Measurements from ENCODE around the gene ABO. TPM values are rescaled to one million over a fixed set of nuclear protein-coding genes. Genes with fewer than 3 reads are reported as not detected.
"Not testable (repeated sequence)": the region's sequence is repeated elsewhere in the genome, so short reads cannot be mapped to it uniquely, and the experiment has no call there.

The ABO gene
- total RNA-seq, 2 experiments from 2014 or later: 0.20 to 0.53 TPM

GRCh38 chr9:133228474-133229193 is 46.4 kb downstream of the ABO start:
- H3K4me3 Mint-ChIP-seq; H3K27me3 Mint-ChIP-seq; H3K36me3 Mint-ChIP-seq (ENCODE audit: low read depth); H3K4me1 Mint-ChIP-seq; POLR2A ChIA-PET; CTCF ChIA-PET; H3K9me3 Mint-ChIP-seq; H3K27ac Mint-ChIP-seq; DNase-seq: not testable (repeated sequence)

- DNase-seq; H3K27ac Mint-ChIP-seq; H3K36me3 Mint-ChIP-seq (ENCODE audit: low read depth); H3K4me3 Mint-ChIP-seq; CTCF ChIA-PET; POLR2A ChIA-PET; H3K9me3 Mint-ChIP-seq; H3K4me1 Mint-ChIP-seq; H3K27me3 Mint-ChIP-seq: not testable (repeated sequence)
These were observed 47.0 kb downstream of the ABO start for GRCh38 chr9:133227996-133228395.

GRCh38 chr9:133227242-133227860 is 47.6 kb downstream of the ABO start:
- no peak overlapping the region for H3K27ac Mint-ChIP-seq
- ChIA-PET CTCF (no interaction called here), POLR2A (no interaction called here)
- H3K9me3 Mint-ChIP-seq: no peaks in the 10 kb centered on the region
- H3K27me3 Mint-ChIP-seq: peaks cover 6% of the 10 kb centered on the region
- H3K4me3 Mint-ChIP-seq: no peak overlapping the region
- no peaks in the 10 kb centered on the region for H3K4me1 Mint-ChIP-seq
- H3K36me3 Mint-ChIP-seq (ENCODE audit: low read depth): no peaks in the 10 kb centered on the region
- DNase-seq: no peak

GRCh38 chr9:133226219-133227171 is 48.5 kb downstream of the ABO start:
- H3K36me3 Mint-ChIP-seq (ENCODE audit: low read depth): no peaks in the 10 kb centered on the region
- CTCF ChIA-PET: no interaction called here
- peaks cover 7% of the 10 kb centered on the region for H3K27me3 Mint-ChIP-seq
- H3K4me3 Mint-ChIP-seq: no peak overlapping the region
- H3K4me1 Mint-ChIP-seq: peaks cover under 1% of the 10 kb centered on the region
- no peak for DNase-seq
- H3K9me3 Mint-ChIP-seq: no peaks in the 10 kb centered on the region
- POLR2A ChIA-PET: no interaction called here
- H3K27ac Mint-ChIP-seq: no peak overlapping the region

- no peaks in the 10 kb centered on the region for H3K36me3 Mint-ChIP-seq (ENCODE audit: low read depth)
- ChIA-PET CTCF (no interaction called here), POLR2A (no interaction called here)
- H3K27ac Mint-ChIP-seq: no peak overlapping the region
- no peak overlapping the region for H3K4me3 Mint-ChIP-seq
- DNase-seq: no peak
- peaks cover 4% of the 10 kb centered on the region for H3K4me1 Mint-ChIP-seq
- H3K9me3 Mint-ChIP-seq: no peaks in the 10 kb centered on the region
- H3K27me3 Mint-ChIP-seq: peaks cover 15% of the 10 kb centered on the region
These were observed 49.6 kb downstream of the ABO start for GRCh38 chr9:133225171-133226011.

GRCh38 chr9:133224762-133225161 is 50.2 kb downstream of the ABO start:
- ChIA-PET POLR2A (no interaction called here), CTCF (no interaction called here)
- H3K27me3 Mint-ChIP-seq: peaks cover 18% of the 10 kb centered on the region
- no peaks in the 10 kb centered on the region for H3K9me3 Mint-ChIP-seq
- H3K27ac Mint-ChIP-seq: no peak overlapping the region
- no peak overlapping the region for H3K4me3 Mint-ChIP-seq
- peaks cover 4% of the 10 kb centered on the region for H3K4me1 Mint-ChIP-seq
- H3K36me3 Mint-ChIP-seq (ENCODE audit: low read depth): no peaks in the 10 kb centered on the region
- DNase-seq: no peak

- H3K27ac Mint-ChIP-seq; H3K4me1 Mint-ChIP-seq; H3K4me3 Mint-ChIP-seq; POLR2A ChIA-PET; H3K36me3 Mint-ChIP-seq (ENCODE audit: low read depth); DNase-seq; H3K9me3 Mint-ChIP-seq; CTCF ChIA-PET: not testable (repeated sequence)
- H3K27me3 Mint-ChIP-seq: peaks cover 29% of the 10 kb centered on the region
These were observed 51.7 kb downstream of the ABO start for GRCh38 chr9:133223159-133223756.

- CTCF ChIA-PET: not testable (repeated sequence)
These were observed 53.0 kb downstream of the ABO start for GRCh38 chr9:133221994-133222393.

GRCh38 chr9:133221177-133221809 is 53.7 kb downstream of the ABO start:
- CTCF ChIA-PET: no interaction called here
- POLR2A ChIA-PET: no interaction called here
- no peak overlapping the region for H3K27ac Mint-ChIP-seq
- H3K9me3 Mint-ChIP-seq: no peaks in the 10 kb centered on the region
- H3K4me1 Mint-ChIP-seq: peaks cover 4% of the 10 kb centered on the region
- H3K27me3 Mint-ChIP-seq: peaks cover 47% of the 10 kb centered on the region
- no peaks in the 10 kb centered on the region for H3K36me3 Mint-ChIP-seq (ENCODE audit: low read depth)
- H3K4me3 Mint-ChIP-seq: no peak overlapping the region
- DNase-seq: no peak

More at GRCh38 chr9:133221994-133222393, 53.0 kb downstream of the ABO start:
- DNase-seq; POLR2A ChIA-PET; H3K27ac Mint-ChIP-seq; H3K4me3 Mint-ChIP-seq; H3K4me1 Mint-ChIP-seq; H3K36me3 Mint-ChIP-seq (ENCODE audit: low read depth); H3K9me3 Mint-ChIP-seq: not testable (repeated sequence)
- H3K27me3 Mint-ChIP-seq: peaks cover 40% of the 10 kb centered on the region

GRCh38 chr9:133218049-133218975 is 56.7 kb downstream of the ABO start:
- H3K4me3 Mint-ChIP-seq; H3K27ac Mint-ChIP-seq; POLR2A ChIA-PET; DNase-seq; H3K36me3 Mint-ChIP-seq (ENCODE audit: low read depth); H3K9me3 Mint-ChIP-seq; H3K4me1 Mint-ChIP-seq; CTCF ChIA-PET: not testable (repeated sequence)
- peaks cover 66% of the 10 kb centered on the region for H3K27me3 Mint-ChIP-seq

GRCh38 chr9:133217333-133217988 is 57.5 kb downstream of the ABO start:
- H3K4me1 Mint-ChIP-seq; H3K36me3 Mint-ChIP-seq (ENCODE audit: low read depth); H3K4me3 Mint-ChIP-seq; POLR2A ChIA-PET; DNase-seq; CTCF ChIA-PET; H3K27ac Mint-ChIP-seq; H3K9me3 Mint-ChIP-seq: not testable (repeated sequence)
- peaks cover 67% of the 10 kb centered on the region for H3K27me3 Mint-ChIP-seq
